Panc1 (cell line): ENCODE measurements around the gene HOTAIR. TPM values are rescaled to one million over a fixed set of nuclear protein-coding genes. Genes with fewer than 3 reads are reported as not detected.
A peak's percentile ranks its signal among the peaks of the same experiment; 100 is the strongest.

Experiments
- ATAC-seq: fragments of 200-7000 bp; cut with Tn5 transposase; 2 replicates; pipeline ENCODE4 v1.9.1; 2020; ENCODE audit warnings: mild to moderate bottlenecking, moderate library complexity
- BruUV-seq: library from RNA; stranded (reverse); fragments of 400-500 nt; replicated peaks from 2 replicates; lab custom pipeline; 2021; lab: Mats Ljungman, UMichigan
- CTCF ChIA-PET: fragments of 300-600 bp; sonication (Branson Sonifier 250); formaldehyde crosslinking; loops from one replicate; lab custom pipeline; 2022; ENCODE audit warnings: antibody characterized with exemption; lab: Charles Lee
- POLR2A ChIA-PET: fragments of 300-600 bp; sonication (Branson Sonifier 250); formaldehyde crosslinking; loops from one replicate; lab custom pipeline; 2022; ENCODE audit warnings: antibody characterized with exemption; lab: Charles Lee
- DNase-seq: peaks from one replicate; pipeline ENCODE4 v3.0.0-alpha.2; 2010; ENCODE audit warnings: low read depth, low spot score
- H3K27ac ChIP-seq: 2 replicates; pipeline ENCODE4 v1.5.1; 2011; ENCODE audit warnings: mild to moderate bottlenecking, low read length, inconsistent platforms
- H3K27me3 ChIP-seq: fragments of 200-500 bp; sonication (Bioruptor generic); 2 replicates; pipeline ENCODE4 v1.6.0; 2014; ENCODE audit warnings: low read length, inconsistent platforms; ENCODE audit not compliant: control insufficient read depth, insufficient read depth
- H3K36me3 ChIP-seq: fragments of 200-500 bp; sonication (Bioruptor generic); 2 replicates; pipeline ENCODE4 v1.5.1; 2014; ENCODE audit warnings: inconsistent platforms, mild to moderate bottlenecking, low read length, moderate library complexity; ENCODE audit not compliant: control insufficient read depth, insufficient read depth
- H3K4me1 ChIP-seq: 2 replicates; pipeline ENCODE4 v1.5.1; 2011; ENCODE audit warnings: inconsistent platforms, mild to moderate bottlenecking, low read length, moderate library complexity; ENCODE audit not compliant: control insufficient read depth, insufficient read depth
- H3K4me3 ChIP-seq, 2 experiments: 2 replicates each; pipeline ENCODE4 v1.5.1; 2011 to 2012; ENCODE audit warnings: low read depth in 2 of 2, low read length in 2 of 2, mild to moderate bottlenecking in 2 of 2, inconsistent platforms in 1 of 2, moderate library complexity in 1 of 2
- H3K9me3 ChIP-seq: fragments of 200-500 bp; sonication (Bioruptor generic); 2 replicates; pipeline ENCODE4 v1.5.1; 2014; ENCODE audit warnings: low read depth, mild to moderate bottlenecking, inconsistent platforms, low read length, moderate library complexity; ENCODE audit not compliant: control insufficient read depth, insufficient read depth
- CTCF ChIP-seq: fragments of 450-650 bp; IDR thresholded peaks from 2 replicates; pipeline ENCODE4 v1.5.1; 2017; ENCODE audit warnings: mild to moderate bottlenecking
- POLR2AphosphoS5 ChIP-seq: IDR thresholded peaks from 2 replicates; pipeline ENCODE4 v1.6.1; 2012; ENCODE audit warnings: mild to moderate bottlenecking, low read depth, low read length, moderate library complexity
- REST ChIP-seq, 2 experiments: IDR thresholded peaks; 2 replicates each; pipeline ENCODE4 v1.6.1; 2011 to 2012; ENCODE audit warnings: low read depth in 2 of 2, control low read depth in 1 of 2, low read length in 1 of 2, mild to moderate bottlenecking in 1 of 2, moderate library complexity in 1 of 2; ENCODE audit not compliant: insufficient read depth in 1 of 2
- SIN3A ChIP-seq: IDR thresholded peaks from 2 replicates; pipeline ENCODE4 v1.6.1; 2012; ENCODE audit warnings: low read depth, mild to moderate bottlenecking, low read length, moderate library complexity, borderline replicate concordance; ENCODE audit not compliant: insufficient read depth
- TCF7L2 ChIP-seq: IDR thresholded peaks from 2 replicates; pipeline ENCODE4 v1.6.1; 2011; ENCODE audit warnings: mild to moderate bottlenecking, low read depth, low read length, inconsistent platforms
- in situ Hi-C: cut with HindIII; loops from 2 replicates; pipeline ENCODE4 v1.10.0; 2016; ENCODE audit warnings: low sequenced_read_pairs, low pct_unique_long_range_greater_than_20kb
- intact Hi-C: fragments of 100-400 bp; cut with micrococcal nuclease; formaldehyde crosslinking; loops from one replicate; pipeline ENCODE4 v1.10.0; 2022; ENCODE audit not compliant: unreplicated experiment
- total RNA-seq: library from RNA; stranded (reverse); gene quantifications from one replicate; pipeline ENCODE4 v1.2.1, GENCODE V29; 2021; ENCODE audit not compliant: unreplicated experiment

Gene HOTAIR
- total RNA-seq, 1 experiment from 2014 or later: 31.7 TPM

GRCh38 chr12:54010972-54011664 lies 36.4 kb upstream of the HOTAIR start:
- TF ChIP-seq POLR2AphosphoS5 (no peak), REST (IDR thresholded peaks at IDR 0.05; ENCODE audit: insufficient read depth in 1 of 2, low read depth in 2 of 2, low read length in 1 of 2) (no peak), TCF7L2 (0 out of 2 replicates have a peak, but pooled peaks have one; percentile 48), SIN3A (no peak), CTCF (no peak)
- POLR2A ChIA-PET: no interaction called here
- H3K4me3 ChIP-seq: peak overlapping the region; percentile 47 to 61
- TSS peak; percentile 31 for BruUV-seq
- H3K27ac ChIP-seq: peak overlapping the region; percentile 92
- in situ Hi-C loops (no loop called here), intact Hi-C loops (no loop called here)
- H3K36me3 ChIP-seq: no peaks in the 10 kb centered on the region
- CTCF ChIA-PET: interaction anchor here (0.7 kb wide), 1 partner anchor 141 kb away, joined by 5 read pairs; no protein-coding TSS in a partner anchor
- no peaks in the 10 kb centered on the region for H3K9me3 ChIP-seq
- H3K27me3 ChIP-seq: no peaks in the 10 kb centered on the region
- ATAC-seq (no peak), DNase-seq (no peak)
- H3K4me1 ChIP-seq: peaks cover 62% of the 10 kb centered on the region

- CTCF ChIA-PET: no interaction called here
These were observed 35.6 kb upstream of the HOTAIR start for GRCh38 chr12:54010053-54010971.

More at GRCh38 chr12:54010053-54010971, 35.6 kb upstream of the HOTAIR start:
- in situ Hi-C loops: no loop called here
- Histone ChIP-seq H3K4me1 (peaks cover 54% of the 10 kb centered on the region), H3K27ac (peak overlapping the region; percentile 92), H3K36me3 (no peaks in the 10 kb centered on the region), H3K4me3 (peak overlapping the region; percentile 47 to 61), H3K27me3 (no peaks in the 10 kb centered on the region), H3K9me3 (no peaks in the 10 kb centered on the region)
- TF ChIP-seq REST (IDR thresholded peaks at IDR 0.05; ENCODE audit: insufficient read depth in 1 of 2, low read depth in 2 of 2, low read length in 1 of 2): no peak
- TF ChIP-seq SIN3A: no peak
- TF ChIP-seq POLR2AphosphoS5: no peak
- TF ChIP-seq TCF7L2: no peak
- no peak for TF ChIP-seq CTCF
- POLR2A ChIA-PET: no interaction called here
- ATAC-seq (no peak), DNase-seq (no peak)
- intact Hi-C loops: no loop called here
- no TSS peak for BruUV-seq
